ENCODE results near the gene CALM3.
A peak's percentile ranks its signal among the peaks of the same experiment; 100 is the strongest.

CALM3 gene

GRCh38 chr19:46640656-46641055 is 39.5 kb downstream of the CALM3 start:
- no peak for DNase-seq

GRCh38 chr19:46644720-46645119 is 43.6 kb downstream of the CALM3 start:
- no peak for DNase-seq

- DNase-seq: no peak
Measured at GRCh38 chr19:46646402-46646801, 45.3 kb downstream of the CALM3 start.

GRCh38 chr19:46648060-46648960 is 47.2 kb downstream of the CALM3 start:
- DNase-seq: no peak

- no peak for DNase-seq
Measured at GRCh38 chr19:46648961-46649960, 48.1 kb downstream of the CALM3 start.

- no peak for DNase-seq
Measured at GRCh38 chr19:46650445-46650844, 49.3 kb downstream of the CALM3 start.

GRCh38 chr19:46654621-46655152 is 53.6 kb downstream of the CALM3 start:
- no peak for DNase-seq

GRCh38 chr19:46656541-46656940 is 55.4 kb downstream of the CALM3 start:
- DNase-seq: no peak

- DNase-seq: peak; percentile 52
Measured at GRCh38 chr19:46659151-46660007, 58.2 kb downstream of the CALM3 start.

GRCh38 chr19:46660008-46660517 is 58.9 kb downstream of the CALM3 start:
- no peak for DNase-seq
